ENCODE results near the gene PARN.
"Not testable (repeated sequence)": the region's sequence is repeated elsewhere in the genome, so short reads cannot be mapped to it uniquely, and the experiment has no call there.

PARN gene

DNA sequence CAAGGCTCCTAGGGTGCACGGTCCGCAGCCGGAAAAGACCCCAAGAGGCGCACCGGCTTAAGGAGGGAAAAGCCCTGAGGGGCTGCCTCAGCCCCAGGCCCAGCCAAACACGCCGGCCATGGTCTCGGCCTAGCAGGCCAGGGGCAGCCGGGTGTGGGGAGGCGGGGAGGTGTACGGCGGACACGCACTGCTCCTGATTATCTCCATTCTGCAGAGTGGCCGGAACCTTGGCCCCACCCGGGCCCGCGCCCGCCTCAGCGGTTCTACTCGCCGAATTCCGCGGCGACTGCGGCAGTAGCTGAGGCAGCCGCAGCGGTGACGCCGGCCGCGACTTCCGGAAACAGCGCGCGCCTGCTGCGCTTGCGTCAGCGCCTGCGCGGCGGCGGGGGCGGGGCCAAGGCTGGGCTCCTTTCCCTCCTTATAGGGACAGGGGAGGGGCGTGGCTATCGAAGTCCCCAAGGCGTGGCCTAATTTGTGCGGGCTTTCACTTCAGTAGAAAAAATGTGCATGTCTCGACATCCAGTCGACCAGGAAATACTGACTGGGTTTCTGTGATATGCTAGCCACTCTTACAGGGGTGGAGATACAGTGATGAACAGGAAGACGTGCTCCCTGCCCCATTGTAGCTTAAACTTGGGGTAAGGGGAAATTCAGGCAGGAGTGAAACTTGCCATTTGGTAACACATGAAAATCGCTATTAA lies at the start of gene PARN:
PARN (minus strand) TSS at position 342 of the 701 bp plus-strand sequence; CDS start at position 207, 135 bp downstream.
- peak; percentile 87 to 94 for DNase-seq

- DNase-seq, result no peak
These were observed 48.9 kb upstream of the PARN start for GRCh38 chr16:14678748-14679497.

DNA sequence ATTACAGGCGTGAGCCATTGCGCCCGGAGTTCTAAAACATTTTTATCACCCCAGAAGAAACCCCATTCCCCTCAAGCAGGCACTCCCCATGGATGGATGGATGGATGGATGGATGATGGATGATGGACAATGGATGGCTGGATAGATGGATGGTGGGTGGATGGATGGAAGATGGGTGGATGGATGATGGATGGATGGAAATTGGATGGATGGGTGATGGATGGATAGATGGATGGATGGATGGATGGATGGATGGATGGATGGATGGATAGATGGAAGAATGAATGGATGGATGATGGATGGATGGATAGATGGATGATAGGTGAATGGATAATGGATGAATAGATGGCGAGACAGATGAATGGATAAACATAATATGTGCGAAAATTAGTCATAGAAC lies 47.6 kb upstream of the PARN start:
- no peak for DNase-seq

DNA sequence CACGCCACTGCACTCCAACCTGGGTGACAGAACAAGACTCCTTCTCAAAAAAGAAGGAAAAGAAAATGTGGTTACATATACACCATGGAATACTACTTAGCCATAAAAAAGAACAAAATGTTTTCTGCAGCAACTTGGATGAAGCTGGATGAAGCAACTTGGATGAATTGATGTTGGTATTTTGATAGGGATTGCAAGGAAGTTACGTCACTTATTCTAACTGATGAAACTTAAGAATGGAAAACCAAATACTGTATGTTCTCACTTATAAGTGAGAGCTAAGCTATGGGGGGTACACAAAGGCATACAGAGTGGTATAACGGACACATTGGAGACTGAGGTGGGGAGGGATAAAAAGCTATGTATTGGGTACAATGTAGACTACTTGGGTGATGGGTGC lies 46.6 kb upstream of the PARN start:
- DNase-seq, result no peak

DNA sequence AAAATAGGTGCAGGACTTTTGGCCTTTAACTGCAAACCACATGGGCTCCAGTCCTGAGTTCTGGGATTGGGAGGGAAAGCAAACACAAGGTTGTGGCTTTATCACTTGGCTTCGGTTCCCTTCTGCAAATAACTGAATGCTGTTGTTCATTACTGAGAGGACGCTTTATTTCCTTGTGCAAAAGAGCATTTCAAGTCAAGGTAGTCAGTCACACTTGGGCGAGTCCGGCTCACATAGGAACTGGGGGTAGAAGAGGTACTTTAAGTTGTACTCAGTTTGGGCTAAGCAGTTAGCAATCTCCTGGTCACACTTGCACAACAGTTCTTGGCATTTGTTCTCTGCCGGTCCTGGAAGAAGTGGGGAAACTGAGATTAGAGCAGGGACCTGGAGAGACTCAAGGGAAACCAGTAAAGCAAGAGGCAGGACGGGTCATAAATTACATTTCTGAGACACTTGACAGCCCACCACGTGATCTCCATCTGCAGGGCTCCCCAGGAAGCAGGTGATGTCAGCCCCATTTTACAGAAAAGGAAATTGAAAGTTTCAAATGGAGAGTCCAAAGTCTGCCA lies 42.4 kb upstream of the PARN start:
- DNase-seq, result no peak

DNA sequence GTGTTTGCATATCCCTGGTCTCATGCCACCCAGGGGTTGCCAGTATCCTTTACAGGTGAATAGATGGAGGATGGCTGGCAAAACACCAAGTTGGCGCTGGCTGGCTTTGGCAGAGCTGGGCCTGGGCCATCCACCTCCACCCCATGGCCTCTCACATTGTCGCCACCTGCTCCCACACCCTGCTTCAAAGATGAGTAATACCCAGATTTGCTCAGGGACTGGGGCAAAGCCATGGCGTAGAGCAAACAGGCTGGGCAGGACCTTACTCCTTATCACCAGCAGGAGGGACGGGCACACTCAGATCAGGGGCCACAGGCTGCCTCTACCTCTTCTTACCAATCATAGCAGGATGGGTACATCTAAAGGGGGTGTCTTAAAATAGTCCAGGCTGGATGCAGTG lies 39.7 kb upstream of the PARN start:
- DNase-seq, result no peak

GRCh38 chr16:14668556-14669223 lies 38.6 kb upstream of the PARN start:
- DNase-seq, result no peak

DNA sequence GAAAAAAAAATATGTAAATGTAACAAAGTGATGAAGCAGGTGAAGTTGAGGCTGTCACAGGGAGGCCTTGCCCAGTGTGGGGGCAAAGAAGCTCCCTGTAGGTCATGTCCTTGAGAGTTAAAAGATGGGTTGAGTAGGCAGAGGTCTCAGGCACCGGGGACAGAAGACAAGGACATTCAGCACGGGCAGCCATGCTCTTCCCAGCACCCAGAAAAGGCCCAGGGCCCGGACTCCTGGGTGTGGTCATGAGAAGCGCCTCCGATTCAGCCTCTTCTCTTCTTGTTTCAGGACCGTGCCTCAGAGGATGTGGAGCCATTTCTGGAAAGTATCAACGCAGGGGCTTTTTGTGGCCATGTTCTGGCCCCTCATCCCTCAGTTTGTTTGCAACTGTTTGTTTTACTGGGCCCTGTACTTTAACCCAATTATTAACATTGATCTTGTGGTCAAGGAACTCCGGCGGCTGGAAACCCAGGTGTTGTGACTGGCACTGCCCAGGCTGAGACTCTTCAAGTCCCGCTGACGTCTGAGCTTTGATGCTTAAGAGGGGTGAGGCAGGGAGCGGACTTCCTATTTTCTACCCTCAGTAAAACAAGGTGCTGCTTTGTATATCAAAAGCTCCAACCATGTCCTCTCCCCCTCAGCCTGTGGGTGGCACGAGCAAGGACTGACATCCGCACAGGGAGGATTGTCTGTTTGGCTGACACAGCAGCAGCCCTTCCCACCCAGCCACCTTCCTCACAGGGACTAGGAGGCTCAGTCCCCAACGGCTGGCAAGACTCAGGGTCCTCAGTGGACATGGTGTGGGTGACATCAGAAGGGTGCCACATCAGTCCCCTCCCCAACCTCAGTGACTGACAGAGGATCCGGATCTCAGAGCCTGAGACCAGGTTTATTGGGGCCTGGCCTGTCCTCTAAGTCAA lies 37.5 kb upstream of the PARN start:
- DNase-seq, result no peak

GRCh38 chr16:14658063-14658462 lies 28.0 kb upstream of the PARN start:
- peak in 1 of 2 experiments; percentile 62 for DNase-seq

- no peak for DNase-seq
These were observed 22.7 kb upstream of the PARN start for GRCh38 chr16:14652726-14653125.

GRCh38 chr16:14650629-14651028 lies 20.6 kb upstream of the PARN start:
- DNase-seq, result no peak

DNA sequence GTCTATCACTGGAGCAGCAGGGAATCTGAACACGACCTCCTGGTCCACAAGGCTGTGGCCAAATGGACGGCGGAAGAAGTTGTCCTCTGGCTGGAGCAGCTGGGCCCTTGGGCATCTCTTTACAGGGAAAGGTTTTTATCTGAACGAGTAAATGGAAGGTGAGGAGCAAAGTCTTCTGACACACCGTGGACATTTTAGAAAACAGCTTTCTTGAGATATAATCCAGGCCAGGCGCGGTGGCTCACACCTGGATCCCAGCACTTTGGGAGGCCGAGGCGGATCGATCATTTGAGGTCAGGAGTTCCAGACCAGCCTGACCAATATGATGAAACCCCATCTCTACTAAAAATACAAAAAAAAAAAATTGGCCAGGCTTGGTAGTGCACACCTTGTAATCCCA lies 19.8 kb upstream of the PARN start:
- no peak for DNase-seq

- DNase-seq, result no peak
These were observed 11.9 kb upstream of the PARN start for GRCh38 chr16:14641926-14642325.

GRCh38 chr16:14641206-14641605 lies 11.1 kb upstream of the PARN start:
- no peak for DNase-seq

DNA sequence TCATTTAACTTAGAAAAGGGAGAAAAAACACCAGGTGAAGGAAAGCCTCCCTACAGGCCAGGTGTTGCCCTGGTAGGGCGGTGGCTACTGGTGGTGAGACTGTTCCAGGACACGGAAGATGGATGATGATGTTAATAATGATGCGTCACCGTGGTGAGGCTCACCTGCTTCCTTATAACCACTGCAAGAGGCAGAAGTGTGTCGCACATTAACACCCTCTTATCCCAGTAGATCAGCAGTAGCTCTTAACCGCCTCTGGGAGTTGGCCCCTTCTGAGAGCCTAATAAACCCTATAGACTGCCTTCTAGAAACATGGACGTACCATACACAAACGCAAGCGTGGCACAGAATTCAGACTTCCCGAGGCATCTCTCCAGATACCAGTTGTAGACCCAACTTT lies 10.5 kb upstream of the PARN start:
- no peak for DNase-seq

DNA sequence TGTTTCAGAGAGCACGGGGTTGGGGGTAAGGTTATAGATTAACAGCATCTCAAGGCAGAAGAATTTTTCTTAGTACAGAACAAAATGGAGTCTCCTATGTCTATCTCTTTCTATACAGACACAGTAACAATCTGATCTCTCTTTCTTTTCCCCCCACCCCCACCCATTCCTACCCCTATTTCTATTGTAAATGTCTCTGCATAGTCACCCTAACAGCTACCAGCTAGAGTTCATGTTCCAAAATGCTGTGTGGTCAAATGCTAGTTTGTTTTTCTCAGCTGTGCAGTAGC lies 6.8 kb upstream of the PARN start:
- DNase-seq, result not testable (repeated sequence)

DNA sequence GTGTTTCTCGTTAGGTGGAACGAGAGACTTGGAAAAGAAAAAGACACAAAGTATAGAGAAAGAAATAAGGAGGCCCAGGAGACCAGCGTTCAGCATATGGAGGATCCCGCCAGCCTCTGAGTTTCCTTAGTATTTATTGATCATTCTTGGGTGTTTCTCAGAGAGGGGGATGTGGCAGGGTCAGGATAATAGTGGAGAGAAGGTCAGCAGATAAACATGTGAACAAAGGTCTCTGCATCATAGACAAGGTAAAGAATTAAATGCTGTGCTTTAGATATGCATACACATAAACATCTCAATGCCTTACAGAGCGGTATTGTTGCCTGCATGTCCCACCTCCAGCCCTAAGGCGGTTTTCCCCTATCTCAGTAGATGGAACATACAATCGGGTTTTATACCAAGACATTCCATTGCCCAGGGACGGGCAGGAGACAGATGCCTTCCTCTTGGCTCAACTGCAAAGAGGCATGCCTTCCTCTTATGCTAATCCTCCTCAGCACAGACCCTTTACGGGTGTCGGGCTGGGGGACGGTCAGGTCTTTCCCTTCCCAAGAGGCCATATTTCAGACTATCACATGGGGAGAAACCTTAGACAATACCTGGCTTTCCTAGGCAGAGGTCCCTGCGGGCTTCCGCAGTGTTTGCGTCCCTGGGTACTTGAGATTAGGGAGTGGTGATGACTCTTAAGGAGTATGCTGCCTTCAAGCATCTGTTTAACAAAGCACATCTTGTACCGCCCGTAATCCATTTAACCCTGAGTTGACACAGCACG lies 6.3 kb upstream of the PARN start:
- peak; percentile 65 to 76 for DNase-seq

- no peak for DNase-seq
These were observed 5.5 kb upstream of the PARN start for GRCh38 chr16:14635395-14636165.

GRCh38 chr16:14634389-14634725 lies 4.3 kb upstream of the PARN start:
- DNase-seq, result no peak

- DNase-seq, result peak; percentile 97 to 98
These were observed 2.9 kb upstream of the PARN start, which contains the start of gene BFAR for GRCh38 chr16:14632693-14633569. Gene BFAR (plus strand): TSS chr16:14632951. CDS start chr16:14644347, 11,396 bp downstream.
